ENCODE data around the gene SDK1.

DNA sequence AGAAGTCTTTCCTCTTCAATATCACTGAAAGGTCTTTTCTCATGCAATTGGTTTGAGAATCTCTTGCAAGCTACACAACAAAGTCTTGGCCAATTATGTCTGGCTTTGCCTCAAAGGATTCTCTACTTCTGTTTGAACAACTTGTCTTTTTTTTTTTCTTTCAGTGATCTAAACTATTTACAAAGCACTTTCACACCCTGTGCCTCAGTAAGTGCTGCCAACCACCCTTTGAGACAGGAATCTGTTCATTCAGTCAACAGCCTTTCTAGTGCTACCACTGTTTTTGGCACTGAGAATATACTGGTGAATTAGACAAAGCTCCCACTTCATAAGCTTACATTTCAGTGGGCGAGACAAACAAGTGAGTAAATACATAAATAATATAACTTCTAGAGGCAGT, 26.9 kb upstream of the SDK1 start:
- no peak for TF ChIP-seq POLR2A (IDR thresholded peaks at IDR 0.05)
- TF ChIP-seq, protein P1, sequence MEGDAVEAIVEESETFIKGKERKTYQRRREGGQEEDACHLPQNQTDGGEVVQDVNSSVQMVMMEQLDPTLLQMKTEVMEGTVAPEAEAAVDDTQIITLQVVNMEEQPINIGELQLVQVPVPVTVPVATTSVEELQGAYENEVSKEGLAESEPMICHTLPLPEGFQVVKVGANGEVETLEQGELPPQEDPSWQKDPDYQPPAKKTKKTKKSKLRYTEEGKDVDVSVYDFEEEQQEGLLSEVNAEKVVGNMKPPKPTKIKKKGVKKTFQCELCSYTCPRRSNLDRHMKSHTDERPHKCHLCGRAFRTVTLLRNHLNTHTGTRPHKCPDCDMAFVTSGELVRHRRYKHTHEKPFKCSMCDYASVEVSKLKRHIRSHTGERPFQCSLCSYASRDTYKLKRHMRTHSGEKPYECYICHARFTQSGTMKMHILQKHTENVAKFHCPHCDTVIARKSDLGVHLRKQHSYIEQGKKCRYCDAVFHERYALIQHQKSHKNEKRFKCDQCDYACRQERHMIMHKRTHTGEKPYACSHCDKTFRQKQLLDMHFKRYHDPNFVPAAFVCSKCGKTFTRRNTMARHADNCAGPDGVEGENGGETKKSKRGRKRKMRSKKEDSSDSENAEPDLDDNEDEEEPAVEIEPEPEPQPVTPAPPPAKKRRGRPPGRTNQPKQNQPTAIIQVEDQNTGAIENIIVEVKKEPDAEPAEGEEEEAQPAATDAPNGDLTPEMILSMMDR (IDR thresholded peaks at IDR 0.05): no peak
